Chondrocyte (in vitro differentiated cells): ENCODE measurements around the gene COL18A1. TPM values are rescaled to one million over a fixed set of nuclear protein-coding genes. Genes with fewer than 3 reads are reported as not detected.

Experiments
- DNase-seq: peaks from one replicate; pipeline ENCODE4 v3.0.0; 2021; ENCODE audit warnings: mixed read lengths, low spot score
- H3K27ac Mint-ChIP-seq: one replicate; pipeline ENCODE4 v1.8.0; 2021; ENCODE audit warnings: mild to moderate bottlenecking, moderate library complexity, mixed read lengths; ENCODE audit not compliant: unreplicated experiment
- H3K27me3 Mint-ChIP-seq: 2 replicates; pipeline ENCODE4 v1.8.0; 2021; ENCODE audit warnings: low read depth, mixed read lengths
- H3K36me3 Mint-ChIP-seq: 2 replicates; pipeline ENCODE4 v1.8.0; 2021; ENCODE audit warnings: low read depth, mixed read lengths
- H3K4me1 Mint-ChIP-seq: 2 replicates; pipeline ENCODE4 v1.8.0; 2021; ENCODE audit warnings: low read depth, mild to moderate bottlenecking, mixed read lengths
- H3K4me3 Mint-ChIP-seq: one replicate; pipeline ENCODE4 v1.8.0; 2021; ENCODE audit warnings: mild to moderate bottlenecking, moderate library complexity, mixed read lengths; ENCODE audit not compliant: unreplicated experiment
- H3K9me3 Mint-ChIP-seq: 2 replicates; pipeline ENCODE4 v1.8.0; 2021; ENCODE audit warnings: low read depth, mixed read lengths
- total RNA-seq: library from RNA; stranded (reverse); gene quantifications from 3 replicates; pipeline ENCODE4 v1.2.1, GENCODE V29; 2021
- TF ChIP-seq, protein P1 (sequence below): fragments of 200-600 bp; sonication (generic); IDR thresholded peaks from 2 replicates; pipeline ENCODE4 v1.5.0; 2021; ENCODE audit warnings: antibody characterized with exemption, mild to moderate bottlenecking, moderate library complexity

Gene COL18A1
- total RNA-seq, 1 donor from 2014 or later = 616 TPM

GRCh38 chr21:45393833-45394638 lies 10.9 kb upstream of the COL18A1 start:
- no peaks in the 10 kb centered on the region for H3K4me1 Mint-ChIP-seq
- H3K27me3 Mint-ChIP-seq = peaks cover 2% of the 10 kb centered on the region
- H3K36me3 Mint-ChIP-seq = no peaks in the 10 kb centered on the region
- peak; percentile 72 for DNase-seq
- no peak overlapping the region for H3K4me3 Mint-ChIP-seq
- H3K9me3 Mint-ChIP-seq = no peaks in the 10 kb centered on the region
- TF ChIP-seq, protein P1, sequence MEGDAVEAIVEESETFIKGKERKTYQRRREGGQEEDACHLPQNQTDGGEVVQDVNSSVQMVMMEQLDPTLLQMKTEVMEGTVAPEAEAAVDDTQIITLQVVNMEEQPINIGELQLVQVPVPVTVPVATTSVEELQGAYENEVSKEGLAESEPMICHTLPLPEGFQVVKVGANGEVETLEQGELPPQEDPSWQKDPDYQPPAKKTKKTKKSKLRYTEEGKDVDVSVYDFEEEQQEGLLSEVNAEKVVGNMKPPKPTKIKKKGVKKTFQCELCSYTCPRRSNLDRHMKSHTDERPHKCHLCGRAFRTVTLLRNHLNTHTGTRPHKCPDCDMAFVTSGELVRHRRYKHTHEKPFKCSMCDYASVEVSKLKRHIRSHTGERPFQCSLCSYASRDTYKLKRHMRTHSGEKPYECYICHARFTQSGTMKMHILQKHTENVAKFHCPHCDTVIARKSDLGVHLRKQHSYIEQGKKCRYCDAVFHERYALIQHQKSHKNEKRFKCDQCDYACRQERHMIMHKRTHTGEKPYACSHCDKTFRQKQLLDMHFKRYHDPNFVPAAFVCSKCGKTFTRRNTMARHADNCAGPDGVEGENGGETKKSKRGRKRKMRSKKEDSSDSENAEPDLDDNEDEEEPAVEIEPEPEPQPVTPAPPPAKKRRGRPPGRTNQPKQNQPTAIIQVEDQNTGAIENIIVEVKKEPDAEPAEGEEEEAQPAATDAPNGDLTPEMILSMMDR = no peak
- H3K27ac Mint-ChIP-seq = no peak overlapping the region

DNA sequence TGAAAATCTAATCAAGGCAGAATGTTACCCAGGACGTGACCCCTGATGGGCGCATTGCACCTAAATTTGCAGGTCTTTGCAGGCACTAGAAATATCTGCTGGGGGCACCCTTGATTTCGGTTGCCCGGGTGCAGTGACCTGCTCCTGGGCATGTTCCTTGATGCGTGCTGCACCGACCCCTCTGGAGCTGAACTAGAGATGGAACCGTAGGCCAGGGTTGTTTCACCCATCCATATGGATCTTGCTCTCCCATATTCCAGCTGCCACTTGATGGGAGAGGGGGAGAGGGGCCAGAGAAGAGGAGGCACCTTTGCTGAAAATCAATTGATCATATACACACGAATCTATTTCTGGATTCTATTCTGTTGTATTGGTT lies 8.4 kb upstream of the COL18A1 start:
- peaks cover 2% of the 10 kb centered on the region for H3K27me3 Mint-ChIP-seq
- no peaks in the 10 kb centered on the region for H3K4me1 Mint-ChIP-seq
- TF ChIP-seq, protein P1 = no peak
- H3K9me3 Mint-ChIP-seq = peaks cover 6% of the 10 kb centered on the region
- DNase-seq = peak; percentile 32
- H3K27ac Mint-ChIP-seq = no peak overlapping the region
- peaks cover 6% of the 10 kb centered on the region for H3K36me3 Mint-ChIP-seq
- no peak overlapping the region for H3K4me3 Mint-ChIP-seq

GRCh38 chr21:45397381-45397780 lies 7.6 kb upstream of the COL18A1 start:
- H3K36me3 Mint-ChIP-seq = peaks cover 6% of the 10 kb centered on the region
- peaks cover 2% of the 10 kb centered on the region for H3K27me3 Mint-ChIP-seq
- H3K9me3 Mint-ChIP-seq = peaks cover 11% of the 10 kb centered on the region
- no peak overlapping the region for H3K27ac Mint-ChIP-seq
- no peaks in the 10 kb centered on the region for H3K4me1 Mint-ChIP-seq
- TF ChIP-seq, protein P1 = no peak
- no peak overlapping the region for H3K4me3 Mint-ChIP-seq
- no peak for DNase-seq

- no peak overlapping the region for H3K4me3 Mint-ChIP-seq
- peaks cover 11% of the 10 kb centered on the region for H3K9me3 Mint-ChIP-seq
- peaks cover 6% of the 10 kb centered on the region for H3K36me3 Mint-ChIP-seq
- TF ChIP-seq, protein P1 = no peak
- DNase-seq = no peak
- H3K27me3 Mint-ChIP-seq = peaks cover 2% of the 10 kb centered on the region
- no peak overlapping the region for H3K27ac Mint-ChIP-seq
- H3K4me1 Mint-ChIP-seq = peaks cover 10% of the 10 kb centered on the region
Observed at GRCh38 chr21:45401054-45401518, 3.9 kb upstream of the COL18A1 start.

DNA sequence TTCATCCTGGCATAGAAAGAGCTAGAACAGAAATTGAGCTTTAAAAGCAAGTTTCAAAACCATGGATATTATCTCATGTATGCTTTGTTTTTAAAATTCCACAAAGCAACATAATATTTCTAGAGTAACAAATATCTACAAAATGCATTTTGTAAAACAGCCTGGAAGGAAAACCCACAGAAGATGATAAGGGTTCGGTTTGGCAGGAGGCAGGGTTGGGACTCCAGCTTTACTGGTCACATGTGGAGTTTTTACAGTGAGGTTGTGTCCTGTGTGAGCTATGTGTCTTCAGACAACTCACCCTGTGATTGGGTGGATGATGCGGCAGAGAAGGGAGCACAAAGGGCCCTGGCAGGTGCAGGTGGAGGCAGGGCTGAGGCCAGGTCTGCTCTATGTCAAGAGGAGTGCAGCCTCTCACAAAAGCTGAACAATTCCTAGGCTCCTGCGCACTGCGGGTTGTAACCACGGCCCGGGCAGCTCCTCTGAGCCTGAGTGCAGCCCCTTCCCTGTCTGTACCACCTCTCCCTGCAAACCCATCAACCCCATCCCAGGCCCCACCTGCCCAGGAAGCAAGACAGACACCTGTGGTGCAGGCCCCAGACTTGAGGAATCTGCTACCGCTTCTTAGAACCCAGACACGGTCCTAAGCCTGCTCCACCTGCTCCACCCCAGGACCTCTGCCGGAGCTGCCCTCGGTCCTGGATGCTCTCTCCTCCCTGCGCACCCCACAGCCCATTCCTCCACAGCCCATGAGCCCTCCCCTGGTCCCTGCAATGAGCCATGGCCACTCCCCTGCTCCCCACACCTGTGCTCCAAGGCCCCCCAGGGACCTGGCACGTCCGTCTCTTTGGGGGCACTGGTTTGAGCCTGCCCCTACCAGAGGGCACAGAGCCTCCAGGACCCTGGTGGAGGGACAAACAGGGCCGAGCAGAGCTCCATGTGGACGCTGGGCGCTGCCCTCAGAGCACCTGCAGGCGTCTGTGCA lies 2.8 kb upstream of the COL18A1 start:
- Mint-ChIP-seq H3K4me1 (peaks cover 21% of the 10 kb centered on the region), H3K4me3 (no peak overlapping the region), H3K27ac (no peak overlapping the region), H3K27me3 (no peaks in the 10 kb centered on the region), H3K9me3 (peaks cover 11% of the 10 kb centered on the region), H3K36me3 (peaks cover 6% of the 10 kb centered on the region)
- TF ChIP-seq, protein P1 = no peak
- DNase-seq = peak; percentile 89
